LoVo (cell line): Measurements from ENCODE around the gene TECTB.
"Not testable (repeated sequence)": the region's sequence is repeated elsewhere in the genome, so short reads cannot be mapped to it uniquely, and the experiment has no call there.

Experiments used
- DNase-seq: peaks from one replicate; pipeline ENCODE4 v3.0.0-alpha.2; 2016; ENCODE audit warnings: low spot score

The TECTB gene

GRCh38 chr10:112283100-112283499, at the start of gene TECTB:
Gene TECTB, plus strand, starts transcription at chr10:112283400. Its CDS starts 335 bp downstream, at chr10:112283735.
- no peak for DNase-seq

- DNase-seq = no peak
Measured at GRCh38 chr10:112235141-112235540, 48.1 kb upstream of the TECTB start.

DNA sequence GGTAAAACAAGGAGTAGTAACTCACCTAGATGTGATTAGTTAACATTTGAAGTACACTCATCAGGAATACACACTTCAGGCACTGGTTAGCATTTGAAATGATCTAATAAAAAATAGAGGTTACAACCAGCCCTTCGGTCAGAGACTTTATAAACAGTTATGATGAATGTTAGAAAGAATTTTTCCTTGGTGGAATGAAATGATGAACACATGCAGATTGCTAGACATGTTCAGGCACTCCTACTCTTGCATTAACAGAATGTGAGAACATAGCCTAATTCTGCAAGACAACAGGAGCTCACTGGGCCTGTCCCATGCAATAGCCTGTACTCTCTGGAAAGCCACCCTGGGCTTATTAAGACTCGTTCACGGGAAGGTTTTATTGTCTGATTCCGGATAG, 47.3 kb upstream of the TECTB start:
- DNase-seq = no peak

- DNase-seq = no peak
Measured at GRCh38 chr10:112236486-112236885, 46.7 kb upstream of the TECTB start.

GRCh38 chr10:112239347-112239746, 43.9 kb upstream of the TECTB start:
- DNase-seq = no peak

DNA sequence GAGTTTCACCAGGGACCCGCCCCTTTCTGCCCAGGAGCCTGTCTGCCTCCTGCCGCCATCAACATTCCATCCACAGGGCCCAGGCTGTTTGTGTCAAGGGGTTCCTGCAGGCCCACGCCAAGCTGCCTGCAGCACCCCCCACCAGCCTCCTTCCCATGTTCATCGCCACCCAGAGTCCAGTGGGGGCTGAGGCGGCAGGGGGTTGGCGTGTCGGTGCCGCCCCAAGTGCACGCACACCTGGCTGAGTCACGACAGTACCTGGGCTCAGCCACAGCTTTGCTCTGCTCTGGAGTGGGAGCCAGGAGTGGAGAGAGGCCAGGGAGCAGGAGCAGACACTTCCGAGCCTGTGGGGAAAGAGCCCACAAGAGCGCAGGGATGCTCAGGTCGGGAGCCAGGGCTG, 42.8 kb upstream of the TECTB start:
- no peak for DNase-seq

DNA sequence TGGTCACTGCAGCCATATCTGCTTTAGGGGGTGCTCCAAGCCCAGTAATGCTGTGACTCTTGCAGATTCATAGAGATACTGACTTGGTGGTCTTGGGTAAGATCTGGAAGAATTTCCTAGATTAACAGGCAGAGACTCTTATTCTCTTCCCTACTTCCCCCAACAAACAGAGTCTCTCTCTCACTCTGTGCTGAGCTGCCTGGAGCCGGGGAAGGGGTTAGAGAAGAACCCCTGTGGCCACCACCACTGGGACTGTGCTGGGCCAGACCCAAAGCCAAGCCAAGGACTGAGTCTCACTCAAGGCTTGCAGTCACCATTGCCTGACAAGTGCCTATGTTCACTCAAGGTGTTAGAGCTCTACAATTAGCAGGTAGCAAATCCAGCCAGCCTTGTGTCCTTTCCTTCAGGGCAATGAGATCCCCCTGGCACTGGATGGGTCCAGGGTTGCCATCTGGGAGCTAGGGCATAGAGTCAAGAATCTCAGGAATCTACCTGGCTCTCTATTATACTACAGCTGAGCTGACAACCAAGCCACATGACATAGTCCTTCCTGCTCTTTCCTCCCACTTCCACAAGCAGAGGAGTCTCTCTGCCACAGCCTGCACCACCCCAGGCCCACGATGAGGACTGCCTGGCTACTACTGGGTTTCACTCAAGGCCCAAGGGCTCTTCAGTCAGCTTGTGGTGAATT, 41.4 kb upstream of the TECTB start:
- no peak for DNase-seq

DNA sequence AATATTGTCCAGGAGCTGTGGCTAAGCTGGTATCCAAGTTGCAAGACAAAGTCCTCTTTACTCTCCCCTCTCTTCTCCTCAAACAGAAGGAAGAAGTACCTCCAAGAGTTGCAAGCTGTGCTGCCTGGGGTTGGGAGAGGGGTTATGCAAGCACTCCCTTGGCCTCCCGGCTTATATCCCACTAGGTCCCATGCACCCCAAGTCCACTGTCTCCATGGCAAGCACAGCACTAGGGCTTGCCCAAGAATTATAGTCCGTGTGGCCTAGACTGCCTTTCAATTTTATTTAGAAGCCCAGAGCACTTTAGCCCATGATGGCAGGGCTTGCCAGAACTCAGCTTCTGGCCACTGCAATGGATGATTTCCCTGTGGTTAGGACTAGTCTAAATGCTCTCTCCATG, 40.4 kb upstream of the TECTB start:
- no peak for DNase-seq

GRCh38 chr10:112243713-112244112, 39.5 kb upstream of the TECTB start:
- DNase-seq = no peak

DNA sequence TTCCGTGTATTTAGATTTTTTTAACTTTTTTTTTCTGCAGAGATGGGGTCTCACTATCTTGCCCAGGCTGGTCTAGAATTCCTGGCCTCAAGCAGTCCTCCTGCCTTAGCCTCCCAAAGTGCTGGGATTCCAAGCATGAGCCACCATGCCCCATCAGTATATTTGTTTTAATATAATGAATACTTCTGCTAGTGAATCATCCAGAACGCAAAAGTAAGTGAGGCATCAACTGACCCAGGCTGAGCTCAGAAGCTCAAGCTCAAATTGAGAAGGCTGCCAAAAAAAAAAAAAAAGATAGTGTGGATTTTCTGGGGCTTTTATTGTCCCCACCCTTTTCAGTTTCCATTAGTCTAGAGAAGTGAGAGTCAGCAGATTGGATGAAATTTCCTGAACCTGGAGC, 39.0 kb upstream of the TECTB start:
- DNase-seq = no peak

DNA sequence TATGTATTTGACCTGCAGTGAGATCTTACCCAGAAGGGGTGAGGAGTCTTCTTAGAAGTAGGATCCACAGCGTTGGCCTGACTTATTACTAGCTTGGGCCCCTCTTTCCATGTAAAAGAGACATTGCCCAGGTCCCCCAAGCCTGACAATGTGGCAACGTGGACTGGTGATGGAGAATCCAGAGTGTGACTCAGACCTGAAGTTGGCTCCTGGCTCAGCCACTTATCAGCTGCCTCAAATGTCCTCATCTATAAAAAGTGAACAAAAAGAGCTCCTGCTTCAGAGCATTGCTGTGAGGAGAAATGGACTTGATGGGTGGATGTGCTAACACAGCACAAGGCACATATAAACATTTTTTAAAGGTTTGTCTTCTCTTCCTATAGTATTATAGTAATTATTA, 35.4 kb upstream of the TECTB start:
- DNase-seq = no peak

- DNase-seq = no peak
Measured at GRCh38 chr10:112248584-112249295, 34.5 kb upstream of the TECTB start.

DNA sequence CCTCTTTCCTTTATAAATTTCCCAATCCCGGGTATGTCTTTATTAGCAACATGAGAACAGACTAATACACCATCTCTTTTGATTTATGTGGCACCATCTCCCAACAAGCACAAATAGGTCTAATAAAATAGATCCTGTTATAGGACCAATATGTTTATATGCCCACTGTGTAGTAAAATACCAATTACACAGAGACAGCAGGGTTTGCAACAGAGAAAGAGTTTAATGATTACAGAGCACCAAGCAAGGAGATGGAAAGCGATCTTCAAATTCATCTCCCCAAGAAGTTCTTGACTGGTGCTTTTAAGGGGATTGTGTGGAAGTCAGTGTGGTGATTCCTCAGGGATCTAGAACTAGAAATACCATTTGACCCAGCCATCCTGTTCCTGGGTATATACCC, 33.5 kb upstream of the TECTB start:
- DNase-seq = no peak

DNA sequence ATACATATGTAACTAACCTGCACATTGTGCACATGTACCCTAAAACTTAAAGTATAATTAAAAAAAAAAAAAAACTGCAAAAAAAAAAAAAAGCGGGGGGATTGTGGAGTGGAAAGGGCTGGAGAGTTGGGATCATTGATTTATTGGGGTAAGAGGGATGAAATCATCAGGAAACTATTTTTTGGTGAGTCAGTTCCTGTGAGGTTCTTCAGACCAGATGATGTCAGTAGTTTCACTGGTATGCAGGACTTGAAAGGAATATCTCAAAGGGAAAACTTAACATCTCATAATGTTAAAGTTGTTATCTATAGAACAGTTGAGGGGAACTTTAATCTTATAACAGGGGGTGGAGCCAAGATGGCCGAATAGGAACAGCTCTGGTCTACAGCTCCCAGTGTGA, 32.6 kb upstream of the TECTB start:
- DNase-seq = no peak

DNA sequence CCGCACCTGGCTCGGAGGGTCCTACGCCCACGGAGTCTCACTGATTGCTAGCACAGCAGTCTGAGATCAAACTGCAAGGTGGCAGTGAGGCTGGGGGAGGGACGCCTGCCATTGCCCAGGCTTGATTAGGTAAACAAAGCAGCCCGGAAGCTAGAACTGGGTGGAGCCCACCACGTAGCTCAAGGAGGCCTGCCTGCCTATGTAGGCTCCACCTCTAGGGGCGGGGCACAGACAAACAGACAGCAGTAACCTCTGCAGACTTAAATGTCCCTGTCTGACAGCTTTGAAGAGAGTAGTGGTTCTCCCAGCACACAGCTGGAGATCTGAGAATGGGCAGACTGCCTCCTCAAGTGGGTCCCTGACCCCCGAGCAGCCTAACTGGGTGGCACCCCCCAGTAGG, 32.0 kb upstream of the TECTB start:
- not testable (repeated sequence) for DNase-seq

DNA sequence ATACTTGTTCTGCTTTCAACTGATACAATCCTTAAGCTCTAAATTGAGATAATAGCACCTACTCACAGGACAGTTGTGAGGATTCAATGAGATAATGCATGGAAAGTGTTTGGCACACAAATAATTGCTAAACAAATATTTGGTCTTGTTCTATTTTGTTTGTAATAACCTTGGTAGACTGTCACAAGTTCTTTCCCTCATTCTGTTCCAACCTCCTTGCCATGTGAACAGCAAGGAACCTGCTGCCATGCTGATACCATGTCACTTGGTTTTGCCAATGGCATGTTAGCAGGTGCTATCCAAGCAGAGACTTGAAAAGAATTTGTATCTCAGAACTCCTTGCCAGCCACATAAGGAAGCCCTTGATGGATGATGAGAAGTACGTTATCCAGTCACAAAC, 24.8 kb upstream of the TECTB start:
- DNase-seq = no peak

DNA sequence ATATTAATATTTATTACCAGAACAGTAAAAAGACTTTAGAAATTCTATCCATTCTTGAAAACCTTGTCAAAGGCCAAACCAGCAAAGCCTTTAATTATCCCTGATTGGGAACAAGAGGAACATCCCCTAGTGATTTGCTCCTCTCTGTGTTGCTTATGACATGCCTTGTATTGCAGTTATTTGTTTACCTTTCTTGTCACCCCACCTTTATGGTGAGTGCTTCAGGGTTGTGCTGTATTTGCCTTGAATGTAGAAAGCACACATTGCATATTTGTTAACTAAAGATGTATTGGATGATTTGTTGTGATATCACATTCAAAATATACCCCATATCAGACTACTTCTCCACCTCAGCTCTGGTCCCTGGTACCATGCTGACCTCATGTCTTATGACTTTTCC, 23.5 kb upstream of the TECTB start:
- no peak for DNase-seq

DNA sequence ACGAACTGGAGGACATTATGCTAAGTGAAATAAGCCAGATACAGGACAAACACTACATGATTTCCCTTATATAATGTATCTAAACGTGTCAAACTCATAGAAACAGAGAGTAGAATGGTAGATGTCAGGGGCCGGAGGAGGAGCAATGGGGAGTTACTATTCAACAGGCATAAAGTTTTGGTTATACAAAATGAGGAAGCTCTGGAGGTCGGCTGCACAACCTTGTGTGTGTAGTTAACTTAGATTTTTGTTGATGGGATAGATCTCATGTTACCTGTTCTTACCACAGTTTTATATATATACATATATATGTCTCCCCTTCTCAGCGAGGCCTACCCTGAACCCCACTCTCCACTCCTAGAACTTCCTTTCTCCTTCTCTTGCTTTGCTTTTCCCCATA, 22.4 kb upstream of the TECTB start:
- DNase-seq = no peak

DNA sequence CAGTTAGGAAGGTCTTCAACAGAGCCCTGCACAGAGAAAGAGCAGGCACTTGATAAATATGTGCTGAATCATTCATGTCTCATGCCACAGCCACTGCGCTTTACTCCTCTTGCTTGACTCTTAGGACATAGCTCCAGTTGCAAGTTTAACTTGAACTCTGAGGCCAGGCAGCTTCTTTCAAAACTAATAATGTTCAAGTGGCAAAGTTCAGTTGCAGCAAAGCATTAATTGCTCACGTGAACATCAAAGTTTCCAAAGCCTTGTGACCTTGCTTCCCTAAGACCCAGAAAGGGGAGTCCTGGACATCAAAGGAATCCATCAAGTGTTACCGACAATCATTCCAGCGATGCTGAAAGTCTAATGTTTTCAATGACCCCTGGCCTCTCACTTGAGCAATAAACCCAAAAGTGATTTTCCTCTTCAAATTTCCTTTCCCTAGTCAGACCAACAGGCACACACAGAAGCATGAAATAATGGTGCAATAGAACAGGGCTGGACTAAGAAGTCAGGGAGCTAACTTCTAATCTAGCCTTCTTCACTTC, 21.8 kb upstream of the TECTB start:
- no peak for DNase-seq

GRCh38 chr10:112262546-112262945, 20.7 kb upstream of the TECTB start:
- no peak for DNase-seq

GRCh38 chr10:112265745-112266144, 17.5 kb upstream of the TECTB start:
- no peak for DNase-seq

DNA sequence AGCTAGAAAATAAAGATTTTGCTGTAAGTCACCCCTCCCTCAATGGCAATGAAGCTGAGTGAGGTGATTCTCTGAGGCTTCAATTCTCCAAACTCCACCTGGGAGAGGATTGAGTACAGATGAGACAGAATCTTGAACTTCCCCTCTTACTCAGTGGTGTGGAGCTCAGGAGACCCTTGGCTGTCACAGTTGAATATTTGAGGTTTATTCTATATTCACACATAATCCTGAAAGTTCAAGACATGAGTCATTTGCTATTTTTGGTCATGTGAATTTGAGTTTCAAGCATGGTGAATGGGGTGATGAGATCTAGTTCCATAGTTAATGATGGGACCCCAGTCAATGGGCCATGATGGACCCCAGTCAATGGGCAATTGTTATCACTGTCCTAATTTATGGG, 13.9 kb upstream of the TECTB start:
- no peak for DNase-seq

DNA sequence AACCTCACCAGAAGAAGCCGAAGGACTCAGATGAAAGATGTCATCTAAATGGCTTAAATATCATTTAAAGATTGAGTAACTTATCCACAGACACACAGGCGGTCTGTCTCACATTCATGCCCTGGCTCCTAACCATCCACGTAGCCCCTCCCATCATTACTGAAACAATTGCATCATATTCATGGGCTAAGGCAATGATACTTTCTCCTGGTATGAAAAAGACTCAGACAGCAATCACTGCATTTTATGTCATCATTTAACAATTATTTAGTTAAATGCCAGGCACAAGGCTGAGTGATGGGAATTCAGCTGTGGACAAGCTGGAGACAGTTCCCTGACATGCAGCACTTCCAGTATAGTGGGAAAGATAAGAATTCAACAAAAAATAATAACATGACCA, 11.2 kb upstream of the TECTB start:
- DNase-seq = no peak

DNA sequence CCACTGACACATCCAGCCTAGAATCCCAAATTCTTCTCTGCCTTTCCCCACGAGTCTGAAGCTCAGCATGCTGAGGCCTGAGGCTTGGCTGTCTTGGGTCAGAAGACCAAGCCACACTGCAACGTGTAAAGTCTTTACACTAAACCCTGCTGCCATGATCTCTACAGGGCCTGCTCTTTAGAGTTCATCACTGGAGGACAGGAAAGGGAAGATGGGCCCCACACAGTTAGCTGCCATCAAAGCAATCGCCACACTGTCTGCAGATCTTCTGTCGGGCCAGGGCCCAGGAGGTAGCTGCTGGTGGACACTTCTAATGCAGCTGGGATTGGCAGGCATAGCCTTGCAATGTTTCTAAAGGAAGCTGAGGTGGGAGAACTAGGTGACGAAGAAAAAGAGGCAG, 8.4 kb upstream of the TECTB start:
- DNase-seq = no peak
